Activated T-helper 2 cell treated with anti-CD3 and anti-CD28 coated beads, Interferon-gamma antibody, Interleukin-2, Interleukin-4, amounts not matched to agents 10 μg/mL and 5 μg/mL and 100 μg/mL, durations not matched to agents 14 hours and 24 hours and 36 hours (primary cell): ENCODE measurements around the gene SAT1. TPM values are rescaled to one million over a fixed set of nuclear protein-coding genes. Genes with fewer than 3 reads are reported as not detected.

Source experiments
- DNase-seq: peaks from one replicate; pipeline ENCODE4 v3.0.0; 2021; ENCODE audit warnings: low spot score
- H3K27ac Mint-ChIP-seq: one replicate; pipeline ENCODE4 v1.8.0; 2021; ENCODE audit warnings: mixed read lengths
- H3K27me3 Mint-ChIP-seq: one replicate; pipeline ENCODE4 v1.8.0; 2021; ENCODE audit warnings: low read depth, mixed read lengths
- H3K36me3 Mint-ChIP-seq: one replicate; pipeline ENCODE4 v1.8.0; 2021; ENCODE audit warnings: low read depth, mixed read lengths
- H3K4me1 Mint-ChIP-seq: one replicate; pipeline ENCODE4 v1.8.0; 2021; ENCODE audit warnings: low read depth, mixed read lengths
- H3K4me3 Mint-ChIP-seq: one replicate; pipeline ENCODE4 v1.8.0; 2021; ENCODE audit warnings: low read depth, mild to moderate bottlenecking, moderate library complexity, mixed read lengths
- H3K9me3 Mint-ChIP-seq: one replicate; pipeline ENCODE4 v1.8.0; 2021; ENCODE audit warnings: mixed read lengths
- intact Hi-C: fragments of 100-400 bp; cut with micrococcal nuclease; formaldehyde crosslinking; loops from one replicate; pipeline ENCODE4 v1.15.1; 2023
- total RNA-seq: library from RNA; stranded (reverse); gene quantifications from 2 replicates; pipeline ENCODE4 v1.2.3, GENCODE V29; 2022

SAT1 gene
- total RNA-seq, 1 donor from 2014 or later: 76.7 TPM

DNA sequence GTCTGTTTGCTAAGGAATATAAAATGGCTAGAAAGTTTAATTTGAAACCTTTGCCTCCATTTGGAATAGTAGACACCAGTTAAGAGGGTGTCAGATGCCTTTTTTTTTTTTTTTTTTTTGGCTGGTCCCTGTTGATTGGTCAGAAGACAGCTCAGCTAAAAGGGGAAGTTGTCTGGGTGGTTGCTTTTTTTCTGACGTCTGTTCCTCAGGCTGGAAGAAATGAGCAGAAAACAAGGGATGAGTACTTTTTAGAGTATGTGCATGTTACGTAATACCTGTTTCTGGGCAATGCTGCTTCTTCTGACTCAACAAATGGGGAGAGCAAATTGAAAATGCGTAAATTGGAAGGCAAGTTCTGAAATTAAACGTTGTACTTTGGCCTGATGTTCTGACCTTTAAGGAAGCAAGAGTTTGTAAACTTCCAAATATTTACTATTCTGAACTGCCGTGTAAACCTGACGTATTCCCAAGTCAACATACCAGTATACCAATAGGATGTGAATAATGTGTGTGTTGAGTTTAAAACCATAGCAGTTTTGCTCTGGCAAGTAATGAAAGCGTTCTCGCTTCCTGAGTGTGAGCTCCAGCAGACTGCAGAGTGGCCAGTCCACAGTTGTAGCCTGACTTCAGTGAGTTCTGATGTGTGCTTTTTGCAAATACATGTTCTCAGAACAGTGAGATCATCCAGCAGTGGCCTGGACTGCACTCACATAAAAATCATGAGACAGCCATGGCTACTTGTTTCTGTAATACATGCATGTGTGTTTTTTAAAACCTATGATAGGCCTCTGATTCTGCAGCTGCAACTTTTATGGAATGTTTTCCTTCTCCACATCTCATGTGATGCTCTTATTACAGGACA lies 1.7 kb downstream of the SAT1 start:
- peaks cover 29% of the 10 kb centered on the region for H3K36me3 Mint-ChIP-seq
- H3K4me1 Mint-ChIP-seq: peaks cover 28% of the 10 kb centered on the region
- intact Hi-C loops: loop anchor here (5.0 kb wide), 1 partner anchor 368 kb away; no protein-coding TSS in a partner anchor
- no peak for DNase-seq
- H3K27ac Mint-ChIP-seq: peak overlapping the region; percentile 86
- H3K9me3 Mint-ChIP-seq: no peaks in the 10 kb centered on the region
- peak overlapping the region; percentile 90 for H3K4me3 Mint-ChIP-seq
- H3K27me3 Mint-ChIP-seq: no peaks in the 10 kb centered on the region

DNA sequence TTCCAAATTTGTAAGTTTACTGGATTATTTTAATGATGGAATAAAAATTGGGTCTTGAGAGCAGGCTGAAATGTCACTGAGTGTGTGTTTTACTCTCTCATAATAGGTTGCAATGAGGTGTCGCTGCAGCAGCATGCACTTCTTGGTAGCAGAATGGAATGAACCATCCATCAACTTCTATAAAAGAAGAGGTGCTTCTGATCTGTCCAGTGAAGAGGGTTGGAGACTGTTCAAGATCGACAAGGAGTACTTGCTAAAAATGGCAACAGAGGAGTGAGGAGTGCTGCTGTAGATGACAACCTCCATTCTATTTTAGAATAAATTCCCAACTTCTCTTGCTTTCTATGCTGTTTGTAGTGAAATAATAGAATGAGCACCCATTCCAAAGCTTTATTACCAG lies 2.6 kb downstream of the SAT1 start:
- no peaks in the 10 kb centered on the region for H3K9me3 Mint-ChIP-seq
- H3K4me3 Mint-ChIP-seq: peak overlapping the region; percentile 8
- intact Hi-C loops: no loop called here
- no peak for DNase-seq
- H3K36me3 Mint-ChIP-seq: peaks cover 29% of the 10 kb centered on the region
- peaks cover 28% of the 10 kb centered on the region for H3K4me1 Mint-ChIP-seq
- no peak overlapping the region for H3K27ac Mint-ChIP-seq
- H3K27me3 Mint-ChIP-seq: no peaks in the 10 kb centered on the region

DNA sequence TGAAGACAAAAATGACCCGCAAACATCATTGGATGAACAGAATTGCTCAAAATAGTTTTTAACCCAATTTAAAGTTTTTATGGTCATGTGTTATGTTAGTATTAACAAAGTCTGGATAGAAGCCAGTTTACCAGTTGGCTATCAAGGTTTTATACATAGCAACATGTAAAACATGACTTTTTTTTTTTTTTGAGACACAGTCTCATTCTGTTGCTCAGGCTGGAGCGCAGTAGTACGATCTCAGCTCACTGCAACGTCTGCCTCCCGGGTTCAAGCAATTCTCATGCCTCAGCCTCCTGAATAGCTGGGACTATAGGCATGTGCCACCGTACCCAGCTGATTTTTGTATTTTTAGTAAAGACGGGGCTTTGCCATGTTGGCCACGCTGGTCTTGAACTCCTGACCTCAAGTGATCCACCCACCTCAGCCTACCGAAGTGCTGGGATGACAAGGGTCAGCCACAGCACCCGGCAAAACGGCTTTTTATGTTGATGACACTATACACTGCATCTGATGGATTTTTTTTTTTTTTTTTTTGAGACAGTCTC lies 3.4 kb downstream of the SAT1 start:
- H3K27ac Mint-ChIP-seq: no peak overlapping the region
- no peak for DNase-seq
- no peak overlapping the region for H3K4me3 Mint-ChIP-seq
- intact Hi-C loops: no loop called here
- no peaks in the 10 kb centered on the region for H3K27me3 Mint-ChIP-seq
- H3K9me3 Mint-ChIP-seq: no peaks in the 10 kb centered on the region
- peaks cover 28% of the 10 kb centered on the region for H3K4me1 Mint-ChIP-seq
- peaks cover 29% of the 10 kb centered on the region for H3K36me3 Mint-ChIP-seq

- Mint-ChIP-seq H3K9me3 (no peaks in the 10 kb centered on the region), H3K36me3 (peaks cover 29% of the 10 kb centered on the region), H3K27ac (no peak overlapping the region), H3K4me1 (peaks cover 18% of the 10 kb centered on the region), H3K4me3 (no peak overlapping the region), H3K27me3 (no peaks in the 10 kb centered on the region)
- no peak for DNase-seq
- intact Hi-C loops: no loop called here
Observed at GRCh38 chrX:23787745-23788118, 4.8 kb downstream of the SAT1 start.

- intact Hi-C loops: no loop called here
- Mint-ChIP-seq H3K4me1 (peaks cover 18% of the 10 kb centered on the region), H3K27me3 (no peaks in the 10 kb centered on the region), H3K27ac (no peak overlapping the region), H3K4me3 (no peak overlapping the region), H3K36me3 (peaks cover 29% of the 10 kb centered on the region), H3K9me3 (no peaks in the 10 kb centered on the region)
- no peak for DNase-seq
Observed at GRCh38 chrX:23788521-23788920, 5.5 kb downstream of the SAT1 start.

DNA sequence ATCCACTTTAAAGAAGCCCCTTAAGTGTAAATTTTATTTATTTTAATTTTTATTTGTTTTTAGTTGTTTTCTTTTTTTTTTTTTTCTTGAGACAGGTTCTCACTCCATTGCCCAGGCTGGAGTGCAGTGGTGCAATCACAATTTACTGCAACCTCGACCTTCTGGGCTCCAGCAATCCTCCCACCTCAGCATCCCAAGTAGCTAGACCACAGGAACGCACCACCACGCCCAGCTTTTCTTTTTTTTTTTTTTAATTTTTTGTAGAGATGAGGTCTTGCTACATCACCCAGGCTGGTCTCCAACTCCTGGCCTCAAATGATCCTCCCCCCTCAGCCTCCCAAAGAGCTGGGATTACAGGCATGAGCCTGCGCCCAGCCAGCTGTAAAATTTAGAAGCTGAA lies 6.0 kb downstream of the SAT1 start:
- intact Hi-C loops: no loop called here
- no peak overlapping the region for H3K27ac Mint-ChIP-seq
- no peaks in the 10 kb centered on the region for H3K9me3 Mint-ChIP-seq
- no peak overlapping the region for H3K4me3 Mint-ChIP-seq
- DNase-seq: no peak
- H3K36me3 Mint-ChIP-seq: peaks cover 26% of the 10 kb centered on the region
- H3K27me3 Mint-ChIP-seq: no peaks in the 10 kb centered on the region
- H3K4me1 Mint-ChIP-seq: peaks cover 16% of the 10 kb centered on the region

DNA sequence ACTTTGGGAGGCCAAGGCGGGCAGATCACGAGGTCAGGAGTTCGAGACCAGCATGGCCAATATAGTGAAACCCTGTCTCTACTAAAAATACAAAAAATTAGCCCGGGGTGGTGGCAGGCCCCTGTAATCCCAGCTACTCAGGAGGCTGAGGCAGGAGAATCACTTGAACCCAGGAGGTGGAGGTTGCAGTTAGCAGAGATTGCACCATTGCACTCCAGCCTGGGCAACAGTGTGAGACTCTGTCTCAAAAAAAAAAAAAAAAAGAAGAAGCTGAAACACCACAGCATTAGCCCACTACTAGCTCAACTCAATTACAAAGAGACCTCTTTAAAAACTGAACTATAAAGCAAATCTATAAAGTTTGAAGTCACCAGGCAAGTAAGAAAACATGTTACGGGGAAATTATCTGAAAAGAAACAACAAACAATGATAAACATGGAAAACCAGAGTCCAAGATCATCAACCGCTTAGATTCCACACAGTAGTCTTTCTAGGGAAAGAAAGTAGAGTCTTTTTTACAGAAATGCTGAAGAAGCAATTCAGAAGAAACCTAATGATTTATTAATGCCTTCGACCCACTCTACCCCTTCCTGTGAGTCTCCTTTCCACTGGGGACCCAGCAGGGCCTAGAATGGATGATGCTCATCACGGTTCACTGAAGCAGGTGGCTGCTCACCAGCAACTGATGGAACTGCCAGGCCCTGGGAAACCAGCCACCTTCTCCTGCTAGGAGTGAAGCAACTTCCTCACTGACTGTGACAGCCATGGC lies 6.6 kb downstream of the SAT1 start:
- peaks cover 10% of the 10 kb centered on the region for H3K4me1 Mint-ChIP-seq
- H3K36me3 Mint-ChIP-seq: peaks cover 20% of the 10 kb centered on the region
- H3K4me3 Mint-ChIP-seq: no peak overlapping the region
- H3K9me3 Mint-ChIP-seq: no peaks in the 10 kb centered on the region
- intact Hi-C loops: no loop called here
- no peak for DNase-seq
- no peak overlapping the region for H3K27ac Mint-ChIP-seq
- H3K27me3 Mint-ChIP-seq: no peaks in the 10 kb centered on the region

GRCh38 chrX:23790155-23790497 lies 7.2 kb downstream of the SAT1 start:
- H3K27ac Mint-ChIP-seq: no peak overlapping the region
- no peaks in the 10 kb centered on the region for H3K9me3 Mint-ChIP-seq
- DNase-seq: no peak
- intact Hi-C loops: no loop called here
- H3K27me3 Mint-ChIP-seq: no peaks in the 10 kb centered on the region
- peaks cover 14% of the 10 kb centered on the region for H3K36me3 Mint-ChIP-seq
- H3K4me1 Mint-ChIP-seq: peaks cover 7% of the 10 kb centered on the region
- H3K4me3 Mint-ChIP-seq: no peak overlapping the region

DNA sequence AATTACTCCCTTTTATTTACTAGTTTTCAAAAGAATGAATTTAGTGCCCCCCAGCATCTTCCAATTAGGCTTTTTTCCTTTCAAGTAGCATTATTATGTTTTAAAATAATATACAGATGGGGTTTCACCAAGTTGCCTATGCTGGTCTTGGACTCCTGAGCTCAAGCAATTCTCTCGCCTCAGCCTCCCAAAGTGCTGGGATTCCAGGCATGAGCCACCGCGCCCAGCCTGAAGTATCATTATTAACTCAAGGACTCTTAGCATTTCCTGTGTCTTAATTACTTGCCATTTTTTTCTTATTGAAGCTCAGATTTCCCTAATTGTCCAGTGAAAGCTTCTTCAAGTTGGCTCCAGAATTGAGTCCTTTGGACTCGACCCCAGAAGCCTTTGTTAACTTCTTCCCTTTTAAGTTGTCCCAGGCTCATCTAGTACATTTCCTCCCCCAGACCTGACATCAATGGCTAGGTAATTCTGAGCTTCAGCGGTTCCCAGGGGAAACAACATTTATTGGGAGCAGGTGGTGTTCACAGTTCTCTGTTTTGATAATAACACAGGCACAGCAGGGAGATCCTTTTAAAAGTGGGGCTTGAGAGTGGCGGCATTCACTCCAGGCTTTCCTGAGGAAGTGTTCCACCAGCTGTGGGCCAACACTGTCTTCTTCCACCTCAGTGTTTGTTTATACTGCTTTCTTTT lies 10.0 kb downstream of the SAT1 start:
- Mint-ChIP-seq H3K9me3 (no peaks in the 10 kb centered on the region), H3K4me1 (peaks cover 4% of the 10 kb centered on the region), H3K27ac (no peak overlapping the region), H3K27me3 (no peaks in the 10 kb centered on the region), H3K4me3 (no peak overlapping the region), H3K36me3 (no peaks in the 10 kb centered on the region)
- intact Hi-C loops: no loop called here
- no peak for DNase-seq

DNA sequence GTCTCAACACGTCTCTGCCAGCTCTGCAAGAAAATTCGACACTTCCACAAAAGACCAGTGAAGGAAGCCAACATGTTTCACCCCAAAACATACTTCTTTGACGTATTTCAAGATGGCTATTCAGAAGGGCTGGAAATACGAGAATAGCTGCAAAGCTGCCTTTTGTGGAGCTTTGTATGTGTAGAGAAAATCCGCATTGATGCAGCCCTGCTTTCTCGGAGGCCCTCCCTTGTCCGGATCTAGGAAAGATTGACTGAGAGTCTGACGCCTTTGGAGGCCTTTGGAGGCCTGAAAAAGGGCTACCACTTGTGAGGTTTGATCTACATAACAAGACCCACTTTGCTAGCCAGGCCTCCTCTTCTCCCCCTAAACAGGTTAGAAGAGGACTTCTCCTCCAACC lies 12.2 kb downstream of the SAT1 start:
- intact Hi-C loops: no loop called here
- no peaks in the 10 kb centered on the region for H3K36me3 Mint-ChIP-seq
- peaks cover 6% of the 10 kb centered on the region for H3K4me1 Mint-ChIP-seq
- no peaks in the 10 kb centered on the region for H3K9me3 Mint-ChIP-seq
- H3K27ac Mint-ChIP-seq: no peak overlapping the region
- H3K4me3 Mint-ChIP-seq: no peak overlapping the region
- H3K27me3 Mint-ChIP-seq: no peaks in the 10 kb centered on the region
- DNase-seq: no peak

DNA sequence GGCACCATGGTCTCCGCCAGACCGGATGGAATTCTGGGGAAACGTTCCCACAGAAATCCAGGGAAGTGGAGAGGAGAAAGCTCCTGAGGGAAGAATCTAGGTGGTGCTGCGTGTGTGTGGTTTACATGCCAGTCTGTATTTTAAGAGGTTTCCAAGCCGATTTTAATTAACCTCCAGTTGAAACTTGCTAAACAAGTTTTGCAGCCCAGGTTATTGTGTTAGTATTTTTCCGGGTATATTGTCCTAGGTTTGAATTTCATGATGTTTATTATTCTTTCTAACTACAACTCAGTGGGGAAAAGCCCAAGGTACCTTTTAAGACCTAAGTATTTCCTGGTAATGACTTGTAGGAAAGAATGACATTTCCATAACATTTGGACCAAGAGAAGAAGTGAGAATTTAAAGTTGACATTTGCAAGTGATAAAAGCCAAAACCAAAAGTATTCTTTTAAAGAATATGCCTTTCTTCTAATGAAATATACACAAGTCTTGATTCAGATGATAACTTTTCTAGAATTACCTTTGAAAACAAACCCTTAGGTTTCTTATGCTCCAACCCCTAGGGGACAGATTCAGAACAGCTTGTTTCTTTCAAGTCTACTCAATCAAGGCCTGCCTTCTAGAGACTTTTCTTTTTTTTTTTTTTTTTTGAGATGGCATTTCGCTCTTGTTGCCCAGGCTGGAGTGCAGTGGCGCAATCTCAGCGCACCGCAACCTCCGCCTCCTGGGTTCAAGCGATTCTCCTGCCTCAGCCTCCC lies 14.6 kb downstream of the SAT1 start:
- intact Hi-C loops: no loop called here
- no peaks in the 10 kb centered on the region for H3K9me3 Mint-ChIP-seq
- DNase-seq: no peak
- no peaks in the 10 kb centered on the region for H3K27me3 Mint-ChIP-seq
- no peak overlapping the region for H3K27ac Mint-ChIP-seq
- peaks cover 10% of the 10 kb centered on the region for H3K4me1 Mint-ChIP-seq
- H3K4me3 Mint-ChIP-seq: no peak overlapping the region
- no peaks in the 10 kb centered on the region for H3K36me3 Mint-ChIP-seq

GRCh38 chrX:23799469-23800065 lies 16.6 kb downstream of the SAT1 start:
- no peak for DNase-seq
- Mint-ChIP-seq H3K9me3 (no peaks in the 10 kb centered on the region), H3K27me3 (no peaks in the 10 kb centered on the region), H3K27ac (no peak overlapping the region), H3K4me3 (no peak overlapping the region), H3K4me1 (peaks cover 13% of the 10 kb centered on the region), H3K36me3 (no peaks in the 10 kb centered on the region)
- intact Hi-C loops: no loop called here
